Measurements from ENCODE around the gene ALOX15B.

- TF ChIP-seq USF1 (IDR thresholded peaks at IDR 0.05) (no peak), MAX (IDR thresholded peaks at IDR 0.05) (no peak), TAF1 (IDR thresholded peaks at IDR 0.05; ENCODE audit: low read depth) (no peak), EP300 (IDR thresholded peaks at IDR 0.05; ENCODE audit: borderline replicate concordance) (no peak), CREB1 (IDR thresholded peaks at IDR 0.05; ENCODE audit: low read depth) (no peak), ZBTB7A (IDR thresholded peaks at IDR 0.05; ENCODE audit: low read depth) (no peak)
These were observed 8.9 kb downstream of the ALOX15B start for GRCh38 chr17:8047769-8048110.
